Activated T-helper 17 cell treated with anti-CD3 and anti-CD28 coated beads, Interleukin-2, amount 50 U/mL, for 72 hours (primary cell): ENCODE results near the gene TSHR. TPM values are rescaled to one million over a fixed set of nuclear protein-coding genes. Genes with fewer than 3 reads are reported as not detected.
"Not testable (repeated sequence)": the region's sequence is repeated elsewhere in the genome, so short reads cannot be mapped to it uniquely, and the experiment has no call there.

Source experiments
- ATAC-seq: fragments of 150-1000 bp; cut with Tn5 transposase; replicated peaks from 2 replicates; pipeline ENCODE4 v1.10.0; 2021; ENCODE audit warnings: mild to moderate bottlenecking, moderate library complexity
- H3K27ac Mint-ChIP-seq: one replicate; pipeline ENCODE4 v1.8.0; 2022; ENCODE audit warnings: mixed read lengths
- H3K27me3 Mint-ChIP-seq: one replicate; pipeline ENCODE4 v1.8.0; 2022; ENCODE audit warnings: mixed read lengths
- H3K36me3 Mint-ChIP-seq: one replicate; pipeline ENCODE4 v1.8.0; 2022; ENCODE audit warnings: low read depth, mild to moderate bottlenecking, mixed read lengths
- H3K4me1 Mint-ChIP-seq: one replicate; pipeline ENCODE4 v1.8.0; 2022; ENCODE audit warnings: mixed read lengths
- H3K4me3 Mint-ChIP-seq: one replicate; pipeline ENCODE4 v1.8.0; 2022; ENCODE audit warnings: mild to moderate bottlenecking, mixed read lengths
- H3K9me3 Mint-ChIP-seq: one replicate; pipeline ENCODE4 v1.8.0; 2022; ENCODE audit warnings: mixed read lengths
- total RNA-seq, 2 donors: library from RNA; stranded (reverse); gene quantifications; one replicate each; pipeline ENCODE4 v1.2.3, GENCODE V29; 2022

Gene TSHR
- total RNA-seq, 2 donors from 2014 or later, result 0.50 TPM; not detected in 1

DNA sequence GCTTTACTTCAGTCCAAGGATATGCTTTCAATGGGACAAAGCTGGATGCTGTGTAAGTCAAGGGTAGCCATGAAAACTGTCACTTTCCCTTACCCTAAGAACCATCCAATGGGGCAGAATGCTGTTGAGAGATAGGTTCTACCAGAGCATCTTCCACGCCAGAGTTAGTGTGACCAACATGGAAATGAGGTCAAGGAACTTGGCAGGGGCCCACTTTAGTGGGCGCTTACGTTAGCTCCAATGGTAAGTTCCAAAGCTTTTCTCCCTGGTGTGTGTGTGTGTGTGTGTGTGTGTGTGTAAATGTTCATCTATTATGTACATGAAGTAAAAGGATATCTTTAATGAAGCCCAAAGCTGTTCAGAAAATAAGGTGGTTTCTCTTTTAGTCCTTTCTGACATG is 141.2 kb downstream of the TSHR start:
- Mint-ChIP-seq H3K9me3 (no peaks in the 10 kb centered on the region), H3K27me3 (no peaks in the 10 kb centered on the region), H3K36me3 (no peaks in the 10 kb centered on the region), H3K4me3 (no peak overlapping the region), H3K27ac (no peak overlapping the region), H3K4me1 (no peaks in the 10 kb centered on the region)
- ATAC-seq, result no peak

DNA sequence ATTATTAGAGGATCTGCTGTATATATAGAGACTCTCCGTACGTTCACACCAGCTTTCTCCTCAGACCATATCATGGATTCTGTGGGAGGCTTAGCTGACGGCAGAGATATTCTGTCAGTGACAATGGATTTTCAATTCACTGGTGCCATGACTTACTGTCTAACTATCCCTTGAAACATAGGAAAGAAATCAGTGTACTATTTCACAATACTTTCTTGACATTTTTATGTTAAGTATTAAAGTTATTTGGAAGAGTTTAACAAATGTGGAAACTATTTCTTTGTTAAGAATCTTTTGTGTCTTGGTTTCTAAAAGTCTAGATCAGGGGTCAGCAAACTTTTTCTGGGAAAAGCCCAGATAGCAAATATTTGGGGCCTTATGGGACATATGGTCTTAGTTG is 146.8 kb downstream of the TSHR start:
- no peak overlapping the region for H3K4me3 Mint-ChIP-seq
- no peaks in the 10 kb centered on the region for H3K27me3 Mint-ChIP-seq
- no peaks in the 10 kb centered on the region for H3K9me3 Mint-ChIP-seq
- H3K27ac Mint-ChIP-seq, result no peak overlapping the region
- no peaks in the 10 kb centered on the region for H3K36me3 Mint-ChIP-seq
- no peaks in the 10 kb centered on the region for H3K4me1 Mint-ChIP-seq
- no peak for ATAC-seq

DNA sequence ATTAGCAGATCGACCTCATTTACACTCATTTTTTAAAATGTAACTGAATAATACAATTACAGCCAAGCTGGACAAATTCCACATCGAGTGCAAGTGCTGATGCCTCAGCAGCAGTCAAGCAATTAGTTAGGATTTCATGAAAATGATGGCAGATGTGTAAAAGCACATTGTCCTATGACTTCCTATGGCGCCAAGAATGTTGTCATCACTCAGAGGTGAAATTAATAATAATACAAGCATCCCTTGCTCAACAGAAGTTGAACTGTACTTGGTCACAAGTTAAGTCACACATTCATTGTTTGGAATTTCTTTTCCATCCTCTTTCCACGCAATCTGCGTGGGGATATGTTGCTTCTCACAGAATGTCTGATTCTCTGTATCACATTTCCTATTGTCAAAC is 148.0 kb downstream of the TSHR start:
- Mint-ChIP-seq H3K9me3 (no peaks in the 10 kb centered on the region), H3K27me3 (no peaks in the 10 kb centered on the region), H3K4me1 (no peaks in the 10 kb centered on the region), H3K27ac (no peak overlapping the region), H3K4me3 (no peak overlapping the region), H3K36me3 (no peaks in the 10 kb centered on the region)
- no peak for ATAC-seq

DNA sequence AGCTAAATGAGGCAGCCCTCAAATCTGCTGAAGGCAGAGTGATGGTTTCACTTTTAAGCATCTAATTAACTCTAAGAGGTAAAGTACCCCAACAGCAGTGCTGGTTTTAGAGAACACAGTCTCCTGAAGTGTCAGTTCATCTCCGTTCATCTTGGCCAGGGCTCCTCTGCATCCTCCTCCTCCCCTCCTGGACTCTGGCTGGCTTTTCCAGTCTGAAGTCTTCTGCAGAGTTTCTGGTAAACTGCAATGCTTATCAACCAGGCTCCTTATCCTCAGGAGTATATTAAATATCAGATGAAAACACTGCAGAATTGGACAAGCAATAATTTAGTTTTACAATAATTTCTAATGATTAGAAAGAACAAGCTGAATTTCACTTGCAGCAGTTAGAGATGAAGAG is 150.0 kb downstream of the TSHR start:
- Mint-ChIP-seq H3K27me3 (no peaks in the 10 kb centered on the region), H3K4me1 (no peaks in the 10 kb centered on the region), H3K4me3 (no peak overlapping the region), H3K36me3 (no peaks in the 10 kb centered on the region), H3K9me3 (no peaks in the 10 kb centered on the region), H3K27ac (no peak overlapping the region)
- ATAC-seq, result no peak

DNA sequence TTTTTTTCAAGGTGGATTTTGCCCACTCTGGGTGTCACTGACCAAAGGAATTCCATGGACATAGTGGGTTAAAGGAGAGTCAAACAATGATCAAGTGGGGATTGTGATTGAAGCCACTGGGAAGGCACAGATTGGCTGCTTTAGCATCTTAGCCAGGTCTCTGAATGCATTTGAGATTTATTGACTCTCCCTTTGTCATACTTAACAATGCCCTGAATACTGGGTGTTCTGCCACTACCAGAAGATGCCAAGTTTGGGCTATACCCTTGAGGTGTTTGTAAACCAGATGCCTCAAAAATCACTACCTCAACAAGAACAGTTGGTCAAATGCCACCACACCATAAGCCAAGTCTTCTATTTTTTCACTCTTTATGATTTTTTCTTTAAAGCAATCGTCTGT is 150.5 kb downstream of the TSHR start:
- H3K27me3 Mint-ChIP-seq, result no peaks in the 10 kb centered on the region
- no peak overlapping the region for H3K4me3 Mint-ChIP-seq
- H3K27ac Mint-ChIP-seq, result no peak overlapping the region
- H3K36me3 Mint-ChIP-seq, result no peaks in the 10 kb centered on the region
- no peaks in the 10 kb centered on the region for H3K9me3 Mint-ChIP-seq
- no peak for ATAC-seq
- no peaks in the 10 kb centered on the region for H3K4me1 Mint-ChIP-seq

DNA sequence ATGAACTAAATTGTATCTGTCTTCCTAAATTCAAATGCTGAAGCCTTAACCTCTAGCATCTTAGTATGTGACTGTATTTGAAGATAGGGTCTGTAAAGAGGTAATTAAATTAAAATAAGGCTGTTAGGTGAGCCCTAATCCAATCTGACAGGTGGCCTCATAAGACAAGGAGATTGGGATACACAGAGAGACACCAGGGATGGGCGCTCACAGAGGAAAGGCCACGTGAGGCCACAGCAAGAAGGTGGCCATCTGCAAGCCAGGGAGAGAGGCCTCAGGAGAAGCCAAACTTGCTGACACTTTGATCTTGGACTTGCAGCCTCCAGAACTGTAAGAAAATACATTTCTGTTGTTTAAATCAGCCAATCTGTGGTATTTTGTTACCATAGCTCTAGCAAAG is 154.8 kb downstream of the TSHR start:
- H3K36me3 Mint-ChIP-seq, result no peaks in the 10 kb centered on the region
- H3K27me3 Mint-ChIP-seq, result no peaks in the 10 kb centered on the region
- no peak overlapping the region for H3K27ac Mint-ChIP-seq
- H3K9me3 Mint-ChIP-seq, result no peaks in the 10 kb centered on the region
- no peaks in the 10 kb centered on the region for H3K4me1 Mint-ChIP-seq
- H3K4me3 Mint-ChIP-seq, result no peak overlapping the region
- no peak for ATAC-seq

DNA sequence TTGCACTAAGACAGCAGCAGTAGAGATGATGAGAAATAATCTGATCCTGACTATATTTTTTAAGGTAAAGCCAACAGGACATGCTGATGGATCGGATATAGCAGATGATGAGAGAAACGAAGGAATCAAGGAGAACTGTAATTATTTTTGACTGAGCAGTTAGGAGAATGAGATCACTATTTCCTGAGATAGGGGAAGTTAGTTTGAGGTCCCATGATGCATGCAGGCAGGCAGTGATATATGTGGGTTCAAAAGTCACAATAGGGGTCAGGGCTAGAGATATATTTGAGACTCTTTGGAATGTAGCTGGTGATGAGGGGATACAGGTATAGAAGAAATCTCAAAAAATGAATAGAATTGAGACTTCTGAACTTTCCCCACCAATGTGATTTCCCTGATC is 157.8 kb downstream of the TSHR start:
- no peaks in the 10 kb centered on the region for H3K36me3 Mint-ChIP-seq
- no peaks in the 10 kb centered on the region for H3K9me3 Mint-ChIP-seq
- H3K27me3 Mint-ChIP-seq, result no peaks in the 10 kb centered on the region
- H3K4me3 Mint-ChIP-seq, result no peak overlapping the region
- ATAC-seq, result no peak
- no peaks in the 10 kb centered on the region for H3K4me1 Mint-ChIP-seq
- H3K27ac Mint-ChIP-seq, result no peak overlapping the region

DNA sequence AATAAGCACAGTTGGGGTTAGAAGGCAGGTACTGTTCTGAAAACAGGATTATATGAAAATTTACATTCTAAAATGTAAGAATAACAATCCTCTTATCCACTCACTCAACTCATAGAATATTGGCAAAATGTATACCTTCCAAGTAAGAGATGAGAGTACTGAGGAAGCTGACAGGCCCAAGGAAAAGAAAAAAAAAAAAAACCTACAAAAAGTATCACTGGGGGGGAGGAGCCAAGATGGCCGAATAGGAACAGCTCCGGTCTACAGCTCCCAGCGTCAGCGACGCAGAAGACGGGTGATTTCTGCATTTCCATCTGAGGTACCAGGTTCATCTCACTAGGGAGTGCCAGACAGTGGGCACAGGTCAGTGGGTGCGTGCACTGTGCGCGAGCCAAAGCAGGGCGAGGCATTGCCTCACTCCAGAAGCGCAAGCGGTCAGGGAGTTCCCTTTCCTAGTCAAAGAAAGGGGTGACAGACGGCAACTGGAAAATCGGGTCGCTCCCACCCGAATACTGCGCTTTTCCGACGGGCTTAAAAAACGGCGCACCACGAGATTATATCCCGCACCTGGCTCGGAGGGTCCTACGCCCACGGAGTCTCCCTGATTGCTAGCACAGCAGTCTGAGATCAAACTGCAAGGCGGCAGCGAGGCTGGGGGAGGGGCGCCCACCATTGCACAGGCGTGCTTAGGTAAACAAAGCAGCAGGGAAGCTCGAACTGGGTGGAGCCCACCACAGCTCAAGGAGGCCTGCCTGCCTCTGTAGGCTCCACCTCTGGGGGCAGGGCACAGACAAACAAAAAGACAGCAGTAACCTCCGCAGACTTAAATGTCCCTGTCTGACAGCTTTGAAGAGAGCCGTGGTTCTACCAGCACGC is 158.8 kb downstream of the TSHR start:
- not testable (repeated sequence) for H3K27me3 Mint-ChIP-seq, H3K27ac Mint-ChIP-seq, H3K4me3 Mint-ChIP-seq, ATAC-seq, H3K9me3 Mint-ChIP-seq, H3K4me1 Mint-ChIP-seq, H3K36me3 Mint-ChIP-seq

DNA sequence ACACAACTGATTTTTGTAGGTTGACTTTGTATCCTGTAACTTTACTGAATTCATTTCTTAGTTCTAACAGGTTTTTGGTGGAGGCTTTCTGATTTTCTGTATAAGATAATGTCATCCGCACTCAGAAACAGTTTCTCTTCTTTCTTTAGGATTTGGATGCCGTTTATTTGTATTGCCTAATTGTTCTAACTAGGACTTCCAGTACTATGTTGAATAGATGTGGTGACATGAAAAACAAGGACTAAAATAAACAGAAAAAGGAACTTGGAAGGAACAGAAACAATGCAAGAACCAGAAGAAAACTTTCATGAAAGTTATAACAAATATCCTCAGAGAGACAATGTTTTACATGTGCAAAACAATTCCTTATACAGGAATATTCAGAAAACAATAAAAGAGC is 165.1 kb downstream of the TSHR start:
- Mint-ChIP-seq H3K9me3 (no peaks in the 10 kb centered on the region), H3K36me3 (no peaks in the 10 kb centered on the region), H3K27ac (no peak overlapping the region), H3K27me3 (no peaks in the 10 kb centered on the region), H3K4me1 (no peaks in the 10 kb centered on the region), H3K4me3 (no peak overlapping the region)
- no peak for ATAC-seq

DNA sequence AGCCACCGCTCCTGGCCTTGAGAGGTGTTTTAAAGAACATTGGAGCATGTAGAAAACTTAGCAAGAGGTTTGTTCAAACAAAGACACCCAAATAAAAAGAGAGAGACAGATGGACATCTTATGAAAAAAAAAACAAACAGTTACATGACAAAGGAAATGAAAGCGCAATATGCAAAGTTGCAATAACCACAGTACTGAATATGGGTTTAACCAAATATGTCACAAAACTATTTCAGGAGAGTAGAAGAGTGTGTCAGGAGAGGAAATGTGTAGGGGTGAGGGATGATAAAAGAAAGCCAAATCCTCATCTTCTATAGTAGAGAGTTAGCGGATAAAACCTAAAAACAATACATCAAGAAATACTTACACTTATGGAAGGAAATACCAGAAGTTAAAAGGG is 166.9 kb downstream of the TSHR start:
- Mint-ChIP-seq H3K9me3 (no peaks in the 10 kb centered on the region), H3K4me1 (no peaks in the 10 kb centered on the region), H3K4me3 (no peak overlapping the region), H3K36me3 (no peaks in the 10 kb centered on the region), H3K27me3 (no peaks in the 10 kb centered on the region), H3K27ac (no peak overlapping the region)
- ATAC-seq, result peak; percentile 47

DNA sequence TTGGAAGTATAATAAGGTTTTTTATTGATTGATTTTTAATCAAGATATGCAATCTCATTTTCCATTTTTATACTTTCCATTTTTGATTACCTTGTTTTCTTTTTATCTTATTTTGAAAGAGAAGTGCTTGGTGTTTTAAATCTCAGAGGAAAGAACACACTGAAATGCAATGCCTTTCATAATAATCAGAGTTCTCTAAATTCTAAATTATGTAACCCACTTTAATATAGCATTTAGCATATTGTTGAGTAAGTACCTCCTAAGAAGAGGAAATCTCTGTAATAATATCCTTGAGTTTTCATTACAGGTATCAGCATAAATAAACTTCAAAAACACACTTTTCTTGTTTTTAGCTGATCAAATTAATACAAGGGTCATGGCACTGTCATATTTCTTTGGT is 168.4 kb downstream of the TSHR start:
- ATAC-seq, result no peak
- no peaks in the 10 kb centered on the region for H3K27me3 Mint-ChIP-seq
- H3K4me3 Mint-ChIP-seq, result no peak overlapping the region
- H3K9me3 Mint-ChIP-seq, result no peaks in the 10 kb centered on the region
- H3K4me1 Mint-ChIP-seq, result no peaks in the 10 kb centered on the region
- H3K36me3 Mint-ChIP-seq, result no peaks in the 10 kb centered on the region
- H3K27ac Mint-ChIP-seq, result no peak overlapping the region

DNA sequence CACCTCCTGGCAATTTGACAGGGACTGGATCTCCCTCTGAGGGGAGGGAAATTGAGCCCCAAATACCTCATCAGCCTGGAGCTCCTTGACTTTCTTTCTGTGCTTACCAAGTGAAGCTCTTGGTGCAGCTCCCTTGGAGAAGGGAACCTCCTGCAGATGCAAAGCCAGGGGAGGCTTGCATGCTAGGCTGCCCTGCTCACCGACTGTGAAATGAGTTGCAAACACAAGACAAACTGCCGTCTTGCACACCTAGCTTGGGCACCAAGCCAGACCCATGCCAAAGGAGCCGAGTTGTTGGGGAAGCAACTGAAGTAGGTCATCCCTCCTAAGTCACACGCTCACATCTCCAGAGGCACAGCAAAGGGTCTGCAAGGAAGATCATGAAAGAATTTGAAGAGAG is 170.1 kb downstream of the TSHR start:
- no peaks in the 10 kb centered on the region for H3K9me3 Mint-ChIP-seq
- H3K36me3 Mint-ChIP-seq, result no peaks in the 10 kb centered on the region
- no peak overlapping the region for H3K4me3 Mint-ChIP-seq
- no peak overlapping the region for H3K27ac Mint-ChIP-seq
- no peaks in the 10 kb centered on the region for H3K27me3 Mint-ChIP-seq
- no peaks in the 10 kb centered on the region for H3K4me1 Mint-ChIP-seq
- ATAC-seq, result no peak

DNA sequence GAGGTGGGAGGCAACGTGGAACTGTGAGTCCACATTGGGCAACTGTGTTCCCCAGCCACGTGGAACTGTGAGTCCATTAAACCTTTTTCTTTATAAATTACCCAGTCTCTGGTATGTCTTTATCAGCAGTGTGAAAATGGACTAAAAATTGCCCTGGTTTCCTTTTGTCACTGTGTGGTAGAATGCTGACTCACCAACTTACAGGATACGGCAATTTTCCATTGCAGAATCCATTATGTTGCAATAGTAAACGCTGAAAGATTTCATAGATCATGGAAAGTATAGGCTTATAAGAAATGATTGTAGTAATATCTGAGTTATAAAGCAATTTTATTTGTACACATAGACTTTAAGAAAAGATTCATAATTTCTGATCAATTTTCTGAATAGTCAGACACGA is 172.4 kb downstream of the TSHR start:
- no peaks in the 10 kb centered on the region for H3K36me3 Mint-ChIP-seq
- no peak overlapping the region for H3K4me3 Mint-ChIP-seq
- no peak for ATAC-seq
- H3K27ac Mint-ChIP-seq, result no peak overlapping the region
- no peaks in the 10 kb centered on the region for H3K4me1 Mint-ChIP-seq
- no peaks in the 10 kb centered on the region for H3K27me3 Mint-ChIP-seq
- no peaks in the 10 kb centered on the region for H3K9me3 Mint-ChIP-seq

DNA sequence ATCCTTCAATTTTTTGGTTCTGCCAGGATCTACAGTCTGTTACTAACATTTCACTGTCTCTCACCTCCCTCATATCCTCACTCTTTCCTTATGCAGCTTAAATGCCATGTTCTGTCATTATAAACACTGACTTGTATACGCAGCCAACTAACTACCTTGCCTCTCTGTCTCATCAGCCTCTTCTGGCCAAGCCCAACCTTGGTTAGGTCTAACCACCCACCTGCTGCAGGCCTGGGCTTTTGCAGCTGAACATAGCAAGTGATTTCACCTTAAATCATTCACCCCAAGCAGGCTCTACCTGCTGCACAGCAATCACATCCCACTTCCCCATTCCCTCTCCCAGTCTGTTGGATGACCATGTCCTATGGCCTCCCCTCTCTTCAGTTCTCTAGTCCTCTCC is 173.8 kb downstream of the TSHR start:
- Mint-ChIP-seq H3K9me3 (no peaks in the 10 kb centered on the region), H3K4me3 (no peak overlapping the region), H3K27me3 (no peaks in the 10 kb centered on the region), H3K36me3 (no peaks in the 10 kb centered on the region), H3K27ac (no peak overlapping the region), H3K4me1 (no peaks in the 10 kb centered on the region)
- no peak for ATAC-seq

DNA sequence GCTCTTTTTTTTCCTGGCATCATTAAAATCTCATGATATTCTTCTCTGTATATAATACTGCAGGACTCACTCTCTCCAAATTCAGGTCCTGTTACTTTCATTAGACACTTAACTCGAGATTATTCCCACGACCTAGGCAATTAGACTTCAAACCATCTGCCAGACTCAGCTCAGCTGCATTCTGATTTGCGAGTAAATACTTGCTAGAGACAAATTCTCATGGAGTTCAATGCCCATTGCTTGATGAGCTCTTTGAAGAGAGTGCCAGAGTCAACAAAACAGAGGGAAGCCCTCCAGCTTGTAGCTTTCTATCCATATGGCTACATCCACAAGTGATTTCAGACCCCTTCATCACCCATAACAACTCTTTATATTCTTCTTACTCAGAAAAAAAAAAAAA is 177.0 kb downstream of the TSHR start:
- ATAC-seq, result no peak
- Mint-ChIP-seq H3K27ac (no peak overlapping the region), H3K4me1 (no peaks in the 10 kb centered on the region), H3K36me3 (no peaks in the 10 kb centered on the region), H3K4me3 (no peak overlapping the region), H3K9me3 (no peaks in the 10 kb centered on the region), H3K27me3 (no peaks in the 10 kb centered on the region)

DNA sequence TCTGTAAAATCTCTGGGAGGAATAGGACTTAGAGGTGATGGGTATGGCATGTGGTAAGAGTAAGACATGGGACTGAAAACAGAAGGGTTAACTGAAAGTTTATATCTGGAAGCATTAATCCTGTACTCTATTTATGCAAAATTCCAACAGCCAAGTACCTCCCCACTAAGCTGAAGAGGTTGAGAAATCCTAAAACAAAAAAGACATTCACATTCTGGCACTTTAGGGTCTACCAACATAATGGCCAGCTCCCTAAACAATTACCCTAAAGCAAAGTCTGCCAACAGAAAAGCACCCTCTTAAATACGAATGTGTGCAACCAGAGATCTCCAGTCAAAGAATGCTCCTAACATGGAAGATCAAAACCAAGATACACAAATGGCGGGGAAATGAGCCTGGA is 178.0 kb downstream of the TSHR start:
- no peaks in the 10 kb centered on the region for H3K36me3 Mint-ChIP-seq
- no peaks in the 10 kb centered on the region for H3K27me3 Mint-ChIP-seq
- H3K4me1 Mint-ChIP-seq, result no peaks in the 10 kb centered on the region
- ATAC-seq, result no peak
- H3K27ac Mint-ChIP-seq, result no peak overlapping the region
- no peaks in the 10 kb centered on the region for H3K9me3 Mint-ChIP-seq
- no peak overlapping the region for H3K4me3 Mint-ChIP-seq
